SK-N-SH treated with all-trans-retinoic acid at 6 μM for 48 hours (cell line): ENCODE data around the gene CPEB1.

ENCODE experiments used
- ATAC-seq: fragments of 200-7000 bp; cut with Tn5 transposase; 3 replicates; pipeline ENCODE4 v1.9.1; 2020; ENCODE audit warnings: mild to moderate bottlenecking, moderate library complexity
- ARNTL ChIP-seq: fragments of 450-650 bp; formaldehyde crosslinking; IDR thresholded peaks from 2 replicates; pipeline ENCODE4 v1.5.0; 2020; ENCODE audit warnings: low read depth, mild to moderate bottlenecking, moderate library complexity, borderline replicate concordance
- BACH2 ChIP-seq: fragments of 250-450 bp; sonication (Bioruptor Pico); IDR thresholded peaks from 2 replicates; pipeline ENCODE4 v1.9.0; 2021; ENCODE audit warnings: mild to moderate bottlenecking, borderline replicate concordance
- CREB5 ChIP-seq: fragments of 250-450 bp; sonication (Bioruptor Pico); IDR thresholded peaks from 2 replicates; pipeline ENCODE4 v1.5.1; 2020; ENCODE audit warnings: low read depth, mild to moderate bottlenecking, moderate library complexity
- CSDC2 ChIP-seq: fragments of 250-450 bp; sonication (Bioruptor Pico); IDR thresholded peaks from 2 replicates; pipeline ENCODE4 v1.5.0; 2020; ENCODE audit warnings: mild to moderate bottlenecking, moderate library complexity
- CSRNP3 ChIP-seq: fragments of 250-450 bp; sonication (Bioruptor Pico); IDR thresholded peaks from 2 replicates; pipeline ENCODE4 v1.5.1; 2021; ENCODE audit warnings: mild to moderate bottlenecking, moderate library complexity
- ESRRG ChIP-seq: fragments of 250-450 bp; sonication (Bioruptor Pico); IDR thresholded peaks from 2 replicates; pipeline ENCODE4 v1.6.1; 2021; ENCODE audit warnings: mild to moderate bottlenecking
- GLIS3 ChIP-seq: fragments of 250-450 bp; sonication (Bioruptor Pico); IDR thresholded peaks from 2 replicates; pipeline ENCODE4 v1.5.0; 2020; ENCODE audit warnings: mild to moderate bottlenecking, moderate library complexity
- ISL1 ChIP-seq: fragments of 250-450 bp; sonication (Bioruptor Pico); IDR thresholded peaks from 2 replicates; pipeline ENCODE4 v2.1.2; 2022; ENCODE audit warnings: mild to moderate bottlenecking, moderate library complexity
- OSR1 ChIP-seq: fragments of 250-450 bp; sonication (Bioruptor Pico); IDR thresholded peaks from 2 replicates; pipeline ENCODE4 v1.8.0; 2022; ENCODE audit warnings: moderate library complexity, mild to moderate bottlenecking, inconsistent platforms
- PATZ1 ChIP-seq: fragments of 250-450 bp; sonication (Bioruptor Pico); IDR thresholded peaks from 2 replicates; pipeline ENCODE4 v1.8.0; 2020; ENCODE audit warnings: mild to moderate bottlenecking, moderate library complexity, borderline replicate concordance
- POU6F1 ChIP-seq: fragments of 250-450 bp; sonication (Bioruptor Pico); IDR thresholded peaks from 2 replicates; pipeline ENCODE4 v1.8.0; 2021; ENCODE audit warnings: low read depth, mild to moderate bottlenecking, moderate library complexity, borderline replicate concordance
- PPARA ChIP-seq: fragments of 250-450 bp; sonication (Bioruptor Pico); IDR thresholded peaks from 2 replicates; pipeline ENCODE4 v1.5.0; 2020; ENCODE audit warnings: mild to moderate bottlenecking, borderline replicate concordance
- RARB ChIP-seq: fragments of 250-450 bp; sonication (Bioruptor Pico); IDR thresholded peaks from 2 replicates; pipeline ENCODE4 v1.8.0; 2021; ENCODE audit warnings: mild to moderate bottlenecking, moderate library complexity
- SNAI2 ChIP-seq: fragments of 250-450 bp; sonication (Bioruptor Pico); IDR thresholded peaks from 2 replicates; pipeline ENCODE4 v1.5.0; 2020; ENCODE audit warnings: mild to moderate bottlenecking, moderate library complexity
- TCF4 ChIP-seq: fragments of 250-450 bp; sonication (Bioruptor Pico); IDR thresholded peaks from 2 replicates; pipeline ENCODE4 v1.8.0; 2021; ENCODE audit warnings: mild to moderate bottlenecking, moderate library complexity, borderline replicate concordance
- TSHZ2 ChIP-seq: fragments of 250-450 bp; sonication (Bioruptor Pico); IDR thresholded peaks from 2 replicates; pipeline ENCODE4 v1.5.0; 2020; ENCODE audit warnings: mild to moderate bottlenecking, moderate library complexity
- ZC3H10 ChIP-seq: fragments of 250-450 bp; sonication (Bioruptor Pico); IDR thresholded peaks from 2 replicates; pipeline ENCODE4 v1.5.1; 2021; ENCODE audit warnings: mild to moderate bottlenecking, moderate library complexity
- ZFP3 ChIP-seq: fragments of 250-450 bp; sonication (Bioruptor Pico); IDR thresholded peaks from 2 replicates; pipeline ENCODE4 v1.5.0; 2020; ENCODE audit warnings: mild to moderate bottlenecking, moderate library complexity
- ZFP30 ChIP-seq: fragments of 450-650 bp; formaldehyde crosslinking; IDR thresholded peaks from 2 replicates; pipeline ENCODE4 v1.5.0; 2022; ENCODE audit warnings: mild to moderate bottlenecking, moderate library complexity
- ZNF565 ChIP-seq: fragments of 450-650 bp; formaldehyde crosslinking; conservative IDR thresholded peaks from 2 replicates; pipeline ENCODE4 v1.5.0; 2020; ENCODE audit warnings: low read depth, mild to moderate bottlenecking, moderate library complexity
- ZNF70 ChIP-seq: fragments of 450-650 bp; formaldehyde crosslinking; IDR thresholded peaks from 2 replicates; pipeline ENCODE4 v1.5.0; 2020; ENCODE audit warnings: mild to moderate bottlenecking, moderate library complexity
- ZNF8 ChIP-seq: fragments of 450-650 bp; formaldehyde crosslinking; IDR thresholded peaks from 2 replicates; pipeline ENCODE4 v1.5.0; 2020; ENCODE audit warnings: mild to moderate bottlenecking, moderate library complexity

The CPEB1 gene

GRCh38 chr15:82585072-82585471 lies 62.1 kb downstream of the CPEB1 start:
- no peak for ATAC-seq
- no peak for TF ChIP-seq ZFP30 (CRISPR knock-in tag)
- TF ChIP-seq ESRRG (CRISPR knock-in tag): no peak
- no peak for TF ChIP-seq TCF4 (CRISPR knock-in tag)
- TF ChIP-seq OSR1 (CRISPR knock-in tag): no peak
- no peak for TF ChIP-seq CSRNP3
- no peak for TF ChIP-seq BACH2
- TF ChIP-seq ZNF70 (CRISPR knock-in tag): no peak
- TF ChIP-seq ARNTL (CRISPR knock-in tag): no peak
- TF ChIP-seq ZNF565 (CRISPR knock-in tag): no peak
- TF ChIP-seq PPARA (CRISPR knock-in tag): no peak
- TF ChIP-seq ZC3H10: no peak
- TF ChIP-seq GLIS3 (CRISPR knock-in tag): no peak
- no peak for TF ChIP-seq SNAI2 (CRISPR knock-in tag)
- TF ChIP-seq, all 23 proteins: peak for 0

GRCh38 chr15:82580713-82581112 lies 66.5 kb downstream of the CPEB1 start:
- ATAC-seq: no peak
- TF ChIP-seq PATZ1 (CRISPR knock-in tag) (no peak), ZFP30 (CRISPR knock-in tag) (no peak), ISL1 (CRISPR knock-in tag) (no peak), ZFP3 (no peak), POU6F1 (CRISPR knock-in tag) (no peak), TCF4 (CRISPR knock-in tag) (no peak), TSHZ2 (CRISPR knock-in tag) (no peak), ESRRG (CRISPR knock-in tag) (no peak), GLIS3 (CRISPR knock-in tag) (no peak), PPARA (CRISPR knock-in tag) (no peak), ARNTL (CRISPR knock-in tag) (no peak), BACH2 (no peak), ZNF8 (CRISPR knock-in tag) (no peak)

- no peak for TF ChIP-seq ZNF8 (CRISPR knock-in tag)
- TF ChIP-seq RARB: no peak
- no peak for TF ChIP-seq ZNF565 (CRISPR knock-in tag)
- no peak for TF ChIP-seq ZC3H10
- TF ChIP-seq ZNF70 (CRISPR knock-in tag): no peak
- no peak for TF ChIP-seq CSDC2 (CRISPR knock-in tag)
- TF ChIP-seq CREB5 (CRISPR knock-in tag): no peak
- no peak for TF ChIP-seq ZFP3
- no peak for TF ChIP-seq TCF4 (CRISPR knock-in tag)
- no peak for TF ChIP-seq GLIS3 (CRISPR knock-in tag)
- TF ChIP-seq ESRRG (CRISPR knock-in tag): no peak
- TF ChIP-seq PPARA (CRISPR knock-in tag): no peak
- TF ChIP-seq PATZ1 (CRISPR knock-in tag): no peak
- no peak for TF ChIP-seq TSHZ2 (CRISPR knock-in tag)
- TF ChIP-seq ISL1 (CRISPR knock-in tag): no peak
- no peak for TF ChIP-seq BACH2
- TF ChIP-seq OSR1 (CRISPR knock-in tag): no peak
- ATAC-seq: no peak
Observed at GRCh38 chr15:82575335-82575734, 71.8 kb downstream of the CPEB1 start.
